Nephron (organoid): ENCODE results near the gene MYO7B.

Source experiments
- H3K27ac Mint-ChIP-seq, 3 experiments: 2 replicates each; pipeline ENCODE4 v1.8.0; 2020; ENCODE audit warnings: mixed read lengths in 3 of 3, mild to moderate bottlenecking in 2 of 3, moderate library complexity in 1 of 3
- H3K27me3 Mint-ChIP-seq: 2 replicates; pipeline ENCODE4 v1.8.0; 2021; ENCODE audit warnings: low read depth, mild to moderate bottlenecking, moderate library complexity, mixed read lengths
- H3K36me3 Mint-ChIP-seq: 2 replicates; pipeline ENCODE4 v1.8.0; 2020; ENCODE audit warnings: low read depth, mixed read lengths
- H3K4me1 Mint-ChIP-seq: 2 replicates; pipeline ENCODE4 v1.8.0; 2020; ENCODE audit warnings: mixed read lengths
- H3K4me3 Mint-ChIP-seq, 3 experiments: 2 replicates each; pipeline ENCODE4 v1.8.0; 2020; ENCODE audit warnings: mild to moderate bottlenecking in 3 of 3, mixed read lengths in 3 of 3, moderate library complexity in 2 of 3
- H3K9me3 Mint-ChIP-seq: 2 replicates; pipeline ENCODE4 v1.8.0; 2020; ENCODE audit warnings: mixed read lengths
- CTCF ChIP-seq, 3 experiments: fragments of 200-600 bp; sonication (generic); IDR thresholded peaks; one replicate each; pipeline ENCODE4 v1.5.0; 2021; ENCODE audit warnings: antibody characterized with exemption in 3 of 3; ENCODE audit not compliant: unreplicated experiment in 3 of 3

The MYO7B gene

GRCh38 chr2:127676906-127677305, 141.4 kb downstream of the MYO7B start:
- Mint-ChIP-seq H3K4me1 (peaks cover 21% of the 10 kb centered on the region), H3K9me3 (no peaks in the 10 kb centered on the region), H3K27me3 (peaks cover 71% of the 10 kb centered on the region), H3K36me3 (no peaks in the 10 kb centered on the region), H3K27ac (no peak overlapping the region), H3K4me3 (peak overlapping the region; percentile 66 to 80 (median 75))
- no peak for TF ChIP-seq CTCF (IDR thresholded peaks at IDR 0.05; ENCODE audit: unreplicated experiment in 3 of 3)

GRCh38 chr2:127678531-127678930, 143.0 kb downstream of the MYO7B start:
- Mint-ChIP-seq H3K4me1 (peaks cover 28% of the 10 kb centered on the region), H3K27me3 (peaks cover 61% of the 10 kb centered on the region), H3K27ac (peak overlapping the region in 1 of 3 experiments; percentile 28)

GRCh38 chr2:127678991-127679390, 143.5 kb downstream of the MYO7B start:
- H3K27me3 Mint-ChIP-seq: peaks cover 56% of the 10 kb centered on the region
- H3K27ac Mint-ChIP-seq: no peak overlapping the region
- no peak for TF ChIP-seq CTCF (IDR thresholded peaks at IDR 0.05; ENCODE audit: unreplicated experiment in 3 of 3)
- no peak overlapping the region for H3K4me3 Mint-ChIP-seq
- no peaks in the 10 kb centered on the region for H3K36me3 Mint-ChIP-seq
- H3K4me1 Mint-ChIP-seq: peaks cover 33% of the 10 kb centered on the region
- no peaks in the 10 kb centered on the region for H3K9me3 Mint-ChIP-seq

More at GRCh38 chr2:127678531-127678930, 143.0 kb downstream of the MYO7B start:
- no peak overlapping the region for H3K4me3 Mint-ChIP-seq
- H3K36me3 Mint-ChIP-seq: no peaks in the 10 kb centered on the region
- H3K9me3 Mint-ChIP-seq: no peaks in the 10 kb centered on the region
- no peak for TF ChIP-seq CTCF (IDR thresholded peaks at IDR 0.05; ENCODE audit: unreplicated experiment in 3 of 3)

GRCh38 chr2:127679680-127680361, 144.3 kb downstream of the MYO7B start:
- Mint-ChIP-seq H3K36me3 (no peaks in the 10 kb centered on the region), H3K27me3 (peaks cover 50% of the 10 kb centered on the region), H3K4me3 (no peak overlapping the region), H3K9me3 (no peaks in the 10 kb centered on the region), H3K4me1 (peaks cover 33% of the 10 kb centered on the region), H3K27ac (no peak overlapping the region)
- TF ChIP-seq CTCF (IDR thresholded peaks at IDR 0.05; ENCODE audit: unreplicated experiment in 3 of 3): no peak

GRCh38 chr2:127680706-127681287, 145.3 kb downstream of the MYO7B start:
- peak overlapping the region in 1 of 3 experiments; percentile 11 for H3K27ac Mint-ChIP-seq
- TF ChIP-seq CTCF (IDR thresholded peaks at IDR 0.05; ENCODE audit: unreplicated experiment in 3 of 3): no peak
- H3K36me3 Mint-ChIP-seq: no peaks in the 10 kb centered on the region
- H3K9me3 Mint-ChIP-seq: no peaks in the 10 kb centered on the region
- peaks cover 35% of the 10 kb centered on the region for H3K4me1 Mint-ChIP-seq
- H3K27me3 Mint-ChIP-seq: peaks cover 49% of the 10 kb centered on the region
- H3K4me3 Mint-ChIP-seq: no peak overlapping the region
